ENCODE results near the gene PLA2G6.
A peak's percentile ranks its signal among the peaks of the same experiment; 100 is the strongest.
"Not testable (repeated sequence)": the region's sequence is repeated elsewhere in the genome, so short reads cannot be mapped to it uniquely, and the experiment has no call there.

The PLA2G6 gene

GRCh38 chr22:38177926-38178604, 3.6 kb downstream of the PLA2G6 start:
- Histone ChIP-seq H3K36me3 (ENCODE audit: low read depth) (no peaks in the 10 kb centered on the region), H3K27me3 (ENCODE audit: insufficient read depth, poor library complexity, severe bottlenecking) (no peaks in the 10 kb centered on the region), H3K4me3 (ENCODE audit: severe bottlenecking) (no peak overlapping the region), H3K9me3 (ENCODE audit: severe bottlenecking) (no peaks in the 10 kb centered on the region), H3K4me1 (ENCODE audit: insufficient read depth, poor library complexity, severe bottlenecking) (peaks cover 44% of the 10 kb centered on the region), H3K27ac (ENCODE audit: poor library complexity, severe bottlenecking) (peak overlapping the region; percentile 93)
- no peak for TF ChIP-seq CTCF (IDR thresholded peaks at IDR 0.05; ENCODE audit: poor library complexity, severe bottlenecking)
- DNase-seq (ENCODE audit: low spot score) (no peak), ATAC-seq (ENCODE audit: low read depth) (peak; percentile 55; the same call in 2 of the 3 replicates)

DNA sequence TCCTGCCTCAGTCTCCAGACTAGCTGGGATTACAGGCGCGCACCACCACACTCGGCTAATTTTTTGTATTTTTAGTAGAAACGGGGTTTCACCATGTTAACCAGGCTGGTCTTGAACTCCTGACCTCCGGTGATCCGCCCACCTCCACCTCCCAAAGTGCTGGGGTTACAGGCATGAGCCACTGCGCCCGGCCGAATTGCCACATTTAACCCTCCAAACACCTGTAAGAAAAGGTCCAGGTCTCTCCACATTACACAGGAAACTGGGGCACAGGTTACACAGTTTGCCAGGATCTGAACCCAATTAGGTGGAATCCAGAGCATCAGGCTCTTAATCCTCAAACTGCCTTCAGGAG, 4.1 kb downstream of the PLA2G6 start:
- DNase-seq (ENCODE audit: low spot score); H3K36me3 ChIP-seq (ENCODE audit: low read depth); H3K4me3 ChIP-seq (ENCODE audit: severe bottlenecking); ATAC-seq (ENCODE audit: low read depth); H3K9me3 ChIP-seq (ENCODE audit: severe bottlenecking); H3K27me3 ChIP-seq (ENCODE audit: insufficient read depth, poor library complexity, severe bottlenecking): not testable (repeated sequence)
- H3K4me1 ChIP-seq (ENCODE audit: insufficient read depth, poor library complexity, severe bottlenecking): peaks cover 49% of the 10 kb centered on the region
- H3K27ac ChIP-seq (ENCODE audit: poor library complexity, severe bottlenecking): peak overlapping the region; percentile 93

DNA sequence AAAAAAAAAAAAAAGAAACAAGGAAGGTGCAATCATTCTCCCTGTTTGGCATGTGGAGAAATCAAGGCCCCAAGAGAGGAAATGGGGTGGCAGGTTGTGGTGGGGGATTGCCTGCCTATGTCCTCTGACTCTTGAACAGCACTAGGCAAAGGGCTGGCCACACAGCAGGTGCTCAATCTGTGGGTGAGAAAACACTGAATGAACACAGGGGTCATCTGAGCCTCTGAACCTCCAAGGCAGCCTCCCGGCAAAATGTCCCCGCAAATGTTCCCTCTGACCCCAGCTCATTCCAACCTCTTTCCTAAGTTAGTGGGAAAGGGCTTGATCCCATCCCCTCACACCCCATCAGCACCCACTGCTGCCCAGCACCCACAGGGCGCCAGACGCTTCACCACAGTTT, 4.6 kb downstream of the PLA2G6 start:
- H3K4me1 ChIP-seq (ENCODE audit: insufficient read depth, poor library complexity, severe bottlenecking): peaks cover 50% of the 10 kb centered on the region
- ATAC-seq (ENCODE audit: low read depth): no peak
- TF ChIP-seq CTCF (IDR thresholded peaks at IDR 0.05; ENCODE audit: poor library complexity, severe bottlenecking): no peak
- H3K9me3 ChIP-seq (ENCODE audit: severe bottlenecking): no peaks in the 10 kb centered on the region
- no peaks in the 10 kb centered on the region for H3K27me3 ChIP-seq (ENCODE audit: insufficient read depth, poor library complexity, severe bottlenecking)
- H3K27ac ChIP-seq (ENCODE audit: poor library complexity, severe bottlenecking): peak overlapping the region; percentile 93
- no peak overlapping the region for H3K4me3 ChIP-seq (ENCODE audit: severe bottlenecking)
- H3K36me3 ChIP-seq (ENCODE audit: low read depth): no peaks in the 10 kb centered on the region
- DNase-seq (ENCODE audit: low spot score): no peak

DNA sequence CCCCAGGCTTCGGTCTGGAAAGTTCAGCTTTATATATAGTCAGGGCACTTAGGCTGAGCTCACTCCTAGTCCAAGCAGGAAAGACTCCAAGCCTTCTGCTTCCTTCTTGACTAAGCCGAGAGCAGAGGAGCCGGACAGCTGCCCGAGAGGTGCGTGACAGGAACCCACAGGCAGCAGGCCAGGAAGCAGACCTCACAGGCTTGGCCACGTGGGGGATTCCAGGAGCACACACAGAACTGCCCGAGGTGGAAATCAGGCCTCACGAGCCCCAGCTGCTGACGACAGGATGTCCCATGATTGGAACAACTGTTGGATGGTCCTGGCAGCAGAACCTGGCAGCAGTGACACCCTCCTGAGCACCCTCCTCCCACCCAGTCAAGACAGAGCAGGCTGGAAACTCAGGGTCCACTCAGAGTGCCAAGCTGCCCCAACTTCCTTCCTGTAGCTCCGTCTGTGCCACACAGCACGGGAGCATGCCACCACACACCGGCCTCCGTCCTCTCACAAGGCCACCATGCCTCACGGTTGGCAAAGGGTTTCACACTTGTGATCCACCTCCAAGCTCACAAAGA, 5.4 kb downstream of the PLA2G6 start:
- Histone ChIP-seq H3K27me3 (ENCODE audit: insufficient read depth, poor library complexity, severe bottlenecking) (no peaks in the 10 kb centered on the region), H3K27ac (ENCODE audit: poor library complexity, severe bottlenecking) (no peak overlapping the region), H3K4me1 (ENCODE audit: insufficient read depth, poor library complexity, severe bottlenecking) (peaks cover 51% of the 10 kb centered on the region), H3K4me3 (ENCODE audit: severe bottlenecking) (no peak overlapping the region), H3K36me3 (ENCODE audit: low read depth) (no peaks in the 10 kb centered on the region), H3K9me3 (ENCODE audit: severe bottlenecking) (no peaks in the 10 kb centered on the region)
- no peak for DNase-seq (ENCODE audit: low spot score)
- TF ChIP-seq CTCF (IDR thresholded peaks at IDR 0.05; ENCODE audit: poor library complexity, severe bottlenecking): no peak
- no peak for ATAC-seq (ENCODE audit: low read depth)

DNA sequence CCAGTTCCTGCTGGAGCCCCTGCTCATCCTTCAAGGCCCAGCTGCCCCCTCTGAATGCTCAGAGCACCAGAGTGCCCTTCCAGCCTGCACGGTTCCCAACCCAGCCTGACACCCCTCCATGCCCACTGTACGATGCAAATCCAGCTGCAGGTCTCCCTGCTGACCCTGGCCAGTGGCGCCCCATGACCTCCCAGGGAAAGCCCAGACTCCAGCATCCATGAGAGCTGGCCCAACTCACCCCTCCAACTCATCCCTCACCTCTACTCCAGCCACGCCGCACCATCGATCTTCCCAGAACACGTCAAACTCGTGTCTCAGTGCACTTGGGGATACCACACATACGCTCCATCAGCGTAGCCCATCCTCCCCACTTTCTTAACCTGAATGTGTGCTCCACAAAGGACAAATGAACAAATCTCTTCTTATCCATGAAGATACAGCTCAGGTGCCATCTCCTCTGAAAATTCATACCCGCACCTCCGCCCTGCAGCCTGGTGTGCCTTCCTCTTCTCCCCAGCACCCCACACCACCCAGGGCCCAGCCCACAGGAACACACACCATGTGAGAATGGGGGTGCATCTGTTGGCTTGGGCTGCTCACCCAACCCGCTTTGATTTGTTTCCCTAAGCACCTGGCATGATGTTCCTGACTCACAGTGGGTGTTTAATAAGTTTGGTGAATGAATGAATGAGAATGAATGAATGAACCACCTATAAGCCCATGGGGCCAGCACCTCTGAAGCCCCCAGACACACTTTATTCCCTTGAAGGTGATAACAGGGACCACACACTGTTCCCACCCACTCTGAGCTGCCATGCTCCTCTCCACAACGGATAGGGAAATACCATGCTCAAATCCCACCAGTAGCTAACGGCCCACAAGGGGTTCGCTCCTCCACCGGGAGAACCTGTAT, 6.2 kb downstream of the PLA2G6 start:
- Histone ChIP-seq H3K27ac (ENCODE audit: poor library complexity, severe bottlenecking) (no peak overlapping the region), H3K4me1 (ENCODE audit: insufficient read depth, poor library complexity, severe bottlenecking) (peaks cover 43% of the 10 kb centered on the region), H3K4me3 (ENCODE audit: severe bottlenecking) (no peak overlapping the region), H3K9me3 (ENCODE audit: severe bottlenecking) (no peaks in the 10 kb centered on the region), H3K27me3 (ENCODE audit: insufficient read depth, poor library complexity, severe bottlenecking) (no peaks in the 10 kb centered on the region), H3K36me3 (ENCODE audit: low read depth) (no peaks in the 10 kb centered on the region)
- ATAC-seq (ENCODE audit: low read depth): no peak
- no peak for DNase-seq (ENCODE audit: low spot score)
- TF ChIP-seq CTCF (IDR thresholded peaks at IDR 0.05; ENCODE audit: poor library complexity, severe bottlenecking): no peak
